Stomach (tissue), 4 donors: Measurements from ENCODE around the gene GSX2.

Experiments
- CTCF ChIP-seq, 7 experiments: fragments of 450-650 bp in 4 of 7; fragments of 200-600 bp in 3 of 7; sonication (generic) in 3 of 7; IDR thresholded peaks; one replicate each; pipeline ENCODE4 v1.5.1; 2016 to 2019; ENCODE audit warnings: antibody characterized with exemption in 7 of 7, control low read depth in 2 of 7, mild to moderate bottlenecking in 1 of 7
- POLR2A ChIP-seq, 4 donors: fragments of 450-650 bp; IDR thresholded peaks; one replicate each; pipeline ENCODE4 v1.6.1; 2016; ENCODE audit warnings: antibody characterized with exemption in 4 of 4, control low read depth in 2 of 4, mild to moderate bottlenecking in 1 of 4, moderate library complexity in 1 of 4

- TF ChIP-seq CTCF (IDR thresholded peaks at IDR 0.05) (no peak), POLR2A (IDR thresholded peaks at IDR 0.05) (no peak)
Measured at GRCh38 chr4:54101190-54102041, 1.5 kb downstream of the GSX2 start.
